ENCODE measurements around the gene ABHD12B. TPM values are rescaled to one million over a fixed set of nuclear protein-coding genes. Genes with fewer than 3 reads are reported as not detected.

The ABHD12B gene
- total RNA-seq, 1 donor from 2014 or later, result not detected

GRCh38 chr14:50946234-50946935 lies 74.5 kb downstream of the ABHD12B start:
- no peaks in the 10 kb centered on the region for H3K36me3 ChIP-seq
- no peak overlapping the region for H3K27ac ChIP-seq
- H3K27me3 ChIP-seq, result no peaks in the 10 kb centered on the region
- no peak overlapping the region for H3K4me3 ChIP-seq
- intact Hi-C loops (cut with DNase I), result loop anchor here (10.0 kb wide), 1 partner anchor 172 kb away; no protein-coding TSS in a partner anchor
- DNase-seq (ENCODE audit: low spot score in 2 of 2), result no peak
- no peaks in the 10 kb centered on the region for H3K4me1 ChIP-seq
- TF ChIP-seq CTCF (IDR thresholded peaks at IDR 0.05), result no peak
- H3K9me3 ChIP-seq, result no peaks in the 10 kb centered on the region

DNA sequence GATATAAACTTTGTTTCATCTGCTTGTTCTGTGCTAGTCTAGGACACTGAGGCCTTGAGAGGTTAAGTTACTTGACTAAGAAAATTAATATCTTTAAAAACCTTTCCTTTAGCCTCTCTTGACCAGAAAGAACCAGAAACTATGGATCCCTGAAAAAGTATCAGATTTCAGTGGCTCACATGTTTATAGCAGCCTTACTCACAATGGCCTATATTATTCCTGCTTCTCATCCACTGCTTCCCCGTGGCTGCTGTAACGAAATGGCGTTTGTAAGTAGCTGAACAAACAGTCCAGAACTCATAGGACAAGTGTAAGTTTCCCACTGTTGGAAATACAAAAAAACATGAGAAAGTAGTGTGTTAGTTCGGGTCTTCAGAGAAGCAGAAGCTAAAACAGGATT lies 75.6 kb downstream of the ABHD12B start:
- intact Hi-C loops (cut with DNase I), result loop anchor here (10.0 kb wide), 1 partner anchor 173 kb away; no protein-coding TSS in a partner anchor
- Histone ChIP-seq H3K9me3 (no peaks in the 10 kb centered on the region), H3K36me3 (no peaks in the 10 kb centered on the region), H3K27ac (no peak overlapping the region), H3K4me3 (no peak overlapping the region), H3K27me3 (no peaks in the 10 kb centered on the region), H3K4me1 (no peaks in the 10 kb centered on the region)
- TF ChIP-seq CTCF (IDR thresholded peaks at IDR 0.05), result no peak
- DNase-seq (ENCODE audit: low spot score in 2 of 2), result no peak

DNA sequence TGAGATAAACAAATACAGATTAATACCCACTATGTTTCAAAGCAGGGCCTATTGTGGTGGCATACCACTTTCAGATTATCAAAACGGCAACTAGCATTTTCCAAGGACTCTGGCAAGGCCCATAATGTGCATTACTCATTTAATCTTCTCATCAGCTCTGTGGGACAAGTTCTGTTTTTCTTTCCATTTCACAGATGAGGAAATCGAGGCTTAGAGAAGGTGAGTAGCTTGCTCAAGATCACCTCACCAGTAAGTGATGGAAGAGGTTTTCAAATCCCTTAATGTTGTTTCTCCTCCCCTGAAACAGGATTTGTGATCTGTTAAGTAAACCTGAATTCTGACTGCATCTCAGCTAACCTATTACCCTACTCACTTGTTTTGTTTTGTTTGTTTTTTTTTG lies 76.4 kb downstream of the ABHD12B start:
- DNase-seq (ENCODE audit: low spot score in 2 of 2), result no peak
- no peak overlapping the region for H3K4me3 ChIP-seq
- no peaks in the 10 kb centered on the region for H3K9me3 ChIP-seq
- no peak overlapping the region for H3K27ac ChIP-seq
- H3K27me3 ChIP-seq, result no peaks in the 10 kb centered on the region
- TF ChIP-seq CTCF (IDR thresholded peaks at IDR 0.05), result no peak
- H3K36me3 ChIP-seq, result no peaks in the 10 kb centered on the region
- intact Hi-C loops (cut with DNase I), result loop anchor here (10.0 kb wide), 1 partner anchor 173 kb away; no protein-coding TSS in a partner anchor
- H3K4me1 ChIP-seq, result no peaks in the 10 kb centered on the region

GRCh38 chr14:50951032-50951431 lies 79.2 kb downstream of the ABHD12B start:
- DNase-seq (ENCODE audit: low spot score in 2 of 2), result no peak
- Histone ChIP-seq H3K36me3 (no peaks in the 10 kb centered on the region), H3K27ac (no peak overlapping the region), H3K27me3 (no peaks in the 10 kb centered on the region), H3K9me3 (no peaks in the 10 kb centered on the region), H3K4me3 (no peak overlapping the region), H3K4me1 (no peaks in the 10 kb centered on the region)
- no peak for TF ChIP-seq CTCF (IDR thresholded peaks at IDR 0.05)
- intact Hi-C loops (cut with DNase I), result no loop called here

GRCh38 chr14:50953502-50953901 lies 81.6 kb downstream of the ABHD12B start:
- no peak for TF ChIP-seq CTCF (IDR thresholded peaks at IDR 0.05)
- no peaks in the 10 kb centered on the region for H3K9me3 ChIP-seq
- H3K27ac ChIP-seq, result no peak overlapping the region
- H3K4me3 ChIP-seq, result no peak overlapping the region
- DNase-seq (ENCODE audit: low spot score in 2 of 2), result no peak
- H3K27me3 ChIP-seq, result no peaks in the 10 kb centered on the region
- intact Hi-C loops (cut with DNase I), result no loop called here
- no peaks in the 10 kb centered on the region for H3K36me3 ChIP-seq
- H3K4me1 ChIP-seq, result no peaks in the 10 kb centered on the region

Other genes starting within 250 kb of the ABHD12B start
- 61.7 TPM for gene SAV1, start 203.7 kb upstream of the ABHD12B start, total RNA-seq
- 25.2 TPM for gene NIN, start 40.9 kb upstream of the ABHD12B start, total RNA-seq
- 13.8 TPM for gene PYGL, start 72.4 kb downstream of the ABHD12B start, total RNA-seq
- 4.2 TPM for gene TRIM9, start 223.1 kb downstream of the ABHD12B start, total RNA-seq

Measured in ascending aorta (tissue), 2 donors.